T47D (cell line): ENCODE results near the gene ALCAM.
"Not testable (repeated sequence)": the region's sequence is repeated elsewhere in the genome, so short reads cannot be mapped to it uniquely, and the experiment has no call there.

ENCODE experiments used
- DNase-seq, 2 experiments: peaks; one replicate each; pipeline versions ENCODE4 v3.0.0 to v3.0.0-alpha.2; 2011 to 2012; ENCODE audit warnings: low read depth in 1 of 2, low spot score in 1 of 2
- JUND ChIP-seq: IDR thresholded peaks from 2 replicates; pipeline ENCODE4 v1.6.1; 2012; ENCODE audit warnings: low read depth
- in situ Hi-C: cut with HindIII; loops from 2 replicates; pipeline ENCODE4 v1.10.0; 2016; ENCODE audit warnings: low sequenced_read_pairs, low pct_unique_long_range_greater_than_20kb

Gene ALCAM

GRCh38 chr3:105584003-105584790, 217.5 kb downstream of the ALCAM start:
- peak in 1 of 2 experiments; percentile 7 for DNase-seq
- TF ChIP-seq JUND = no peak
- in situ Hi-C loops = no loop called here

DNA sequence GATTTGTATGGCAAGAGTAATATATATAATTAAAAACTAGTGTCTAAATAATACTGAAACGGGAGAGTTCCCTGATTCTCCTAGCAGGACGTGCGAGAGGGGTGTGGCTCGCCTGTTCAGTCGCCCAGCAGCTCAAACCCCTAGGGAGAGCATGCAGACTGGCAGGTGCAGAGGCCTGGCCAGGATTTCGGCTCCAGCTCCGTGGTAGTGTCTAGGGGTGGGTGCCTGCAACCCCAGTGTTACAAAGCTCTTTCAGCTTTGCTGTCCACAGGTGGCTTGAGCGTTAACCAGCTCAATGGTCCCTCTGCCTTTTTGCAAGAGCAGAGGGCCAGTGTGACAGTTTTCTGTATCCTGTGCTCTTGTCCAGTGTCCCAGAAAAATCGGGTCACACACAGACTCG, 226.6 kb downstream of the ALCAM start:
- no peak for DNase-seq
- TF ChIP-seq JUND = no peak
- in situ Hi-C loops = no loop called here

- DNase-seq = no peak
- in situ Hi-C loops = no loop called here
- no peak for TF ChIP-seq JUND
Observed at GRCh38 chr3:105594219-105594618, 227.5 kb downstream of the ALCAM start.

- TF ChIP-seq JUND = no peak
- DNase-seq = peak in 1 of 2 experiments; percentile 2
- in situ Hi-C loops = no loop called here
Observed at GRCh38 chr3:105598042-105598796, 231.5 kb downstream of the ALCAM start.

GRCh38 chr3:105599350-105599749, 232.6 kb downstream of the ALCAM start:
- in situ Hi-C loops = no loop called here
- no peak for DNase-seq
- TF ChIP-seq JUND = no peak

DNA sequence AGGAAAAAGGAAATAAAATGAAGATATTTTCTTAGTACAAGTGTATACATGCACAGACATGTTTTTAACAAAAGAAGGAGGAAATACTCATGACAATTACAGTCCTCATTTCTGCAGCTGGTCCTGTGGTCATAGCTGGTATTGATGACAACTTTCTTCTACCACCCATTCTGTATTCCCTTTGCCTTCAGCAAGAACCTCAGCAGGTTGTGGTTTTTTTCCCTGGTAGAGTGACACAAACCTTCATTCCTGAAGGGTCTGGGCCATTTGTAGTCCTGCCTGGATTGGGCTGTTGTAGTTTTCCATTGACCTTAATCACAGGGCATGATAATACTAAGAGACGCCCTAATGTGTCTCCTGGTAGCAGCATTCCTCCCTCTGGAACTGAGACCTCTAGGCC, 235.0 kb downstream of the ALCAM start:
- in situ Hi-C loops, DNase-seq: not testable (repeated sequence)

DNA sequence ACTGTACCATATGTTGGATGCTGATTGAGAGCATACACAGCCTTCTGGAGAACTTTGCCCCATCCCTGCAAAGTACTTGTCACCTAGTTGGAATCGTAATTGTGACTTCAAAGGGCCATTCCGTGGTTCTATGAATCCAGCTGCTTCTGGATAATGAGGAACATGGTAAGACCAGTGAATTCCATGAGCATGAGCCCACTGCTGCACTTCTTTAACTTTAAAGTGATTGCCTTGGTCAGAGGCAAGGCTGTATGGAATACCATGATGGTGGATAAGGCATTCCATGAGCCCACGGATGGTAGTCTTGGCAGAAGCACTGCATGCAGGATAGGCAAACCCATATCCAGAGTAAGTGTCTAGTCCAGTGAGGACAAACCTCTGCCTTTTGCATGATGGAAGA, 235.6 kb downstream of the ALCAM start:
- DNase-seq, in situ Hi-C loops: not testable (repeated sequence)

- in situ Hi-C loops = not testable (repeated sequence)
Observed at GRCh38 chr3:105603516-105603915, 236.8 kb downstream of the ALCAM start.

DNA sequence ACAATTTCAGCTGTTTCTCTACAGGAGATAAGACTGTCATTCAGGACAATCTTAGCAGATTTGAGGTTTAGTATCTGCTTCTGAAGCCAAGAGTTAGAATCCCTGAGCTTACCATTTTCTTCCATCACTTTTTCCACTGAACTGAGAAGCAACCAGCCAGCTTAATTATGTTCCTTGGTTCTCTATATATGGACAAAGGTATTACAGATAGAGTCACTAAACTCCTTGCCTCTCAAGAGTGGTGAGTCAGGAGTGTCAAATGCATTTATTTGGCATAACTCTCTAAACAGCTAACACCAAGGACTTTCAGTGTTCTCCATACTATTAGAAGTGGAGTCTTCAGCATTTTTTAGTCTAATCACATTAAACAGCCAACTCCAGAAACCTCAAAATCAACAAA, 239.3 kb downstream of the ALCAM start:
- in situ Hi-C loops = no loop called here
- TF ChIP-seq JUND = no peak

More at GRCh38 chr3:105603516-105603915, 236.8 kb downstream of the ALCAM start:
- not testable (repeated sequence) for DNase-seq

DNA sequence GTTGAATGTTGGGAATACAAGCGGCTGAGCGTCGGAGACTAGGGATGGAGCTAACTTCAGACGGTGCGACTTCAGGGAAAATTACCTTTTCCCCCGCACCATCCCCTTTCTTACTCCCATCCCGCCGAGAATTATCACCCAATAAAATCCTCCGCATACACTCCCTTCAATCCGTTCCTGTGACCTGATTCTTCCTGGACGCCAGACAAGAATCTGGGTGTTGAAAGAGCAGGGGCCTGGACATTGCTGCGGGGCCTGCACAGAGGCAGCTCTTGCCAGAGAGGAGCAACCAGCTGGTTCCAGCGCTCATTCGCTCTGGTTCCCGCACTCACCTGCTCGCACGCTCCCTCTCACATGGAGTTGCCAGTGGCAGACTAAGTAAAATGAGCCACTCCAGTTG, 241.9 kb downstream of the ALCAM start:
- DNase-seq = no peak
- in situ Hi-C loops = no loop called here
- TF ChIP-seq JUND = no peak

More for the DNA sequence above, 239.3 kb downstream of the ALCAM start:
- DNase-seq = no peak

DNA sequence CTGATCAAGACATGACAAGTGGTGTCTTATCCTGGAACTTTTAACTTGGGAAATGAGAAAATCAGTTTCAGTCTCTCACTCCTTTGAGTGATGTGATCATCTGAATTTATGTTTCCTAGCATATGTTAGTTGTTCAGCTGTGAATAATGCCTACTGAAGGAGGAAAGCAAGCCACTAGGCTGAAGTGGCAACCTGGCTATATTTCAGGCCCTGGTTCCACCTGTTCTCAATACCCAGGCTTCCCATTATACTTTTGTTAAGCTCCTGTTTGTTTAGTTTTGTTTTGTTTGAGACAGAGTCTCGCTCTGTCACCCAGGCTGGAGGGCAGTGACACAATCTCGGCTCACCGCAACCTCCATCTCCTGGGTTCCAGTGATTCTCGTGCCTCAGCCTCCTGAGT, 243.8 kb downstream of the ALCAM start:
- in situ Hi-C loops = no loop called here
- no peak for TF ChIP-seq JUND
- DNase-seq = no peak

DNA sequence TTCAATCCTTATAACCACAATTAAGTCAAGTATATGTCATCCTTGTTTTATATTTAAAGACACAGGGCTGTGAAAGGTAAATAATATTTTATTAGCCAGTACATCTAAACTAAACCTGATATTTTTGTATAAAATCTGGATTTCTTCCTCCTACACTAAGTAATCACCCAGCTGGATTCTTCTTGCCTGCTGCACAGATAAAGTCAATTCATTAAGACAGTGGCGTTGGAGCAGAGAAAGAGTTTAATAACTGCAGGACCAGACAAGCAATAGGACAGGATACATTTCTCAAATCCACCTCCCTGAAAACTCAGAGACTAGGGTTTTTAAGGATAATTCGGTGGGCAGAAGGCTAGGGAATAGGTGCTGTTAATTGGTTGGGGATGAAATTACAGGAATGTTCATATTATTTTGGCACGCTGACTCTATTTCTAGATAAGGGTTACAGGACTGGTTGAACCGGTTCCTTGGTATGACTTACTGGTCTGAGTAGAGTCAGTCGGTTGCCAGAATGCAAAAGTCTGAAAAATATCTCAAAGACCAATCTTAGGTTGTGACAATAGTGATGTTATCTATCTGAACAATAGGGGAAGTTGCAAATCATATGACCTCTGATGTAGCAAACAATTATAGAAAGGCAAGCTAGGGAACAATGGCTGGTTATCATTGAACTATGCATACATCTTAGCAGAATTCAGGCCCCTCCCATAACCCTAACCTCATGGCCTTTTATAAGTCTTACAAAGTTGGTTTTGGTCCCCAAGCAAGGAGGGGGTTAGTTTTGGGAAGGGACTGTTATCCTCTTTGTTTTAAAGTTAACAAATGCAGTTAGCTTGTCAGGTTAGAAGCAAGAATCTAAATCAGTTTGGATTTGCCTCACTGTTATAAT, 244.8 kb downstream of the ALCAM start:
- no peak for TF ChIP-seq JUND
- peak in 1 of 2 experiments; percentile 60 for DNase-seq
- in situ Hi-C loops = no loop called here
